ENCODE measurements around the gene IPO8. TPM values are rescaled to one million over a fixed set of nuclear protein-coding genes. Genes with fewer than 3 reads are reported as not detected.
"Not testable (repeated sequence)": the region's sequence is repeated elsewhere in the genome, so short reads cannot be mapped to it uniquely, and the experiment has no call there.

Gene IPO8
- total and polyA plus RNA-seq, 3 donors from 2014 or later = 27.4 to 46.4 (median 37.2) TPM

- TF ChIP-seq POLR2A (IDR thresholded peaks at IDR 0.05) = no peak
- no peak for TF ChIP-seq CTCF (IDR thresholded peaks at IDR 0.05)
- Histone ChIP-seq H3K4me3 (no peak overlapping the region), H3K27ac (no peak overlapping the region), H3K27me3 (no peaks in the 10 kb centered on the region), H3K4me1 (no peaks in the 10 kb centered on the region), H3K9me3 (no peaks in the 10 kb centered on the region), H3K36me3 (ENCODE audit: low read depth, missing control alignments) (no peaks in the 10 kb centered on the region)
- 80 to 82% methylated on average over 1 of the region's 1 CpG for WGBS, 2 donors
- intact Hi-C loops (cut with DNase I; ENCODE audit: low total_unique reads) = no loop called here
- no peak for DNase-seq
Measured at GRCh38 chr12:30610718-30611117, 85.0 kb downstream of the IPO8 start.

GRCh38 chr12:30609819-30610218 lies 85.8 kb downstream of the IPO8 start:
- H3K4me3 ChIP-seq; DNase-seq; intact Hi-C loops (cut with DNase I; ENCODE audit: low total_unique reads); H3K9me3 ChIP-seq; H3K4me1 ChIP-seq; H3K27me3 ChIP-seq; H3K27ac ChIP-seq; H3K36me3 ChIP-seq (ENCODE audit: low read depth, missing control alignments): not testable (repeated sequence)

GRCh38 chr12:30604302-30604701 lies 91.4 kb downstream of the IPO8 start:
- H3K4me3 ChIP-seq; H3K4me1 ChIP-seq; H3K36me3 ChIP-seq (ENCODE audit: low read depth, missing control alignments); intact Hi-C loops (cut with DNase I; ENCODE audit: low total_unique reads); DNase-seq; H3K9me3 ChIP-seq; H3K27me3 ChIP-seq; H3K27ac ChIP-seq: not testable (repeated sequence)
- 67 to 77% methylated on average over 4 to 6 of the region's 6 CpGs for WGBS, 2 donors

- intact Hi-C loops (cut with DNase I; ENCODE audit: low total_unique reads) = no loop called here
- no peaks in the 10 kb centered on the region for H3K4me1 ChIP-seq
Measured at GRCh38 chr12:30603129-30603528, 92.5 kb downstream of the IPO8 start.

GRCh38 chr12:30602678-30603077 lies 93.0 kb downstream of the IPO8 start:
- no peak for TF ChIP-seq POLR2A (IDR thresholded peaks at IDR 0.05)
- no peak for TF ChIP-seq CTCF (IDR thresholded peaks at IDR 0.05)
- H3K27me3 ChIP-seq = no peaks in the 10 kb centered on the region
- H3K27ac ChIP-seq = no peak overlapping the region
- H3K4me1 ChIP-seq = no peaks in the 10 kb centered on the region
- no peak for DNase-seq
- no peak overlapping the region for H3K4me3 ChIP-seq
- 83 to 87% methylated on average over 3 of the region's 3 CpGs for WGBS, 2 donors
- intact Hi-C loops (cut with DNase I; ENCODE audit: low total_unique reads) = no loop called here
- no peaks in the 10 kb centered on the region for H3K9me3 ChIP-seq
- no peaks in the 10 kb centered on the region for H3K36me3 ChIP-seq (ENCODE audit: low read depth, missing control alignments)

More at GRCh38 chr12:30603129-30603528, 92.5 kb downstream of the IPO8 start:
- no peaks in the 10 kb centered on the region for H3K9me3 ChIP-seq
- TF ChIP-seq CTCF (IDR thresholded peaks at IDR 0.05) = no peak
- TF ChIP-seq POLR2A (IDR thresholded peaks at IDR 0.05) = no peak
- no peak overlapping the region for H3K27ac ChIP-seq
- no peaks in the 10 kb centered on the region for H3K27me3 ChIP-seq
- no peak overlapping the region for H3K4me3 ChIP-seq
- H3K36me3 ChIP-seq (ENCODE audit: low read depth, missing control alignments) = no peaks in the 10 kb centered on the region
- no peak for DNase-seq

- H3K9me3 ChIP-seq = no peaks in the 10 kb centered on the region
- 69 to 74% methylated on average over 2 of the region's 2 CpGs for WGBS, 2 donors
Measured at GRCh38 chr12:30599608-30600007, 96.1 kb downstream of the IPO8 start.

More at GRCh38 chr12:30599608-30600007, 96.1 kb downstream of the IPO8 start:
- Histone ChIP-seq H3K27ac (no peak overlapping the region), H3K27me3 (no peaks in the 10 kb centered on the region), H3K4me1 (no peaks in the 10 kb centered on the region), H3K4me3 (no peak overlapping the region), H3K36me3 (ENCODE audit: low read depth, missing control alignments) (no peaks in the 10 kb centered on the region)
- no peak for DNase-seq
- intact Hi-C loops (cut with DNase I; ENCODE audit: low total_unique reads) = no loop called here
- no peak for TF ChIP-seq CTCF (IDR thresholded peaks at IDR 0.05)
- TF ChIP-seq POLR2A (IDR thresholded peaks at IDR 0.05) = no peak
